GM12878 (cell line): ENCODE results near the gene PCDHGA1.

Experiments used
- CTCF ChIP-seq, 3 experiments: IDR thresholded peaks in 2 of 3; conservative IDR thresholded peaks in 1 of 3; 2 replicates each; pipeline ENCODE4 v1.5.1; 2011; ENCODE audit warnings: low read depth in 3 of 3, low read length in 3 of 3, mild to moderate bottlenecking in 3 of 3, control low read depth in 2 of 3, moderate library complexity in 2 of 3, inconsistent platforms in 1 of 3, mixed read lengths in 1 of 3; ENCODE audit not compliant: control insufficient read depth in 2 of 3, insufficient read depth in 1 of 3; ENCODE audit errors: extremely low read depth in 1 of 3
- HDGF ChIP-seq: fragments of 450-650 bp; IDR thresholded peaks from 2 replicates; pipeline ENCODE4 v1.6.1; 2016; ENCODE audit warnings: antibody characterized with exemption
- POLR2A ChIP-seq: IDR thresholded peaks from 2 replicates; pipeline ENCODE4 v1.6.1; 2011; ENCODE audit warnings: low read depth, mild to moderate bottlenecking, low read length
- TF ChIP-seq, protein P1 (sequence below): IDR thresholded peaks from 2 replicates; pipeline ENCODE4 v1.6.1; 2012; ENCODE audit warnings: mild to moderate bottlenecking, low read depth, low read length

DNA sequence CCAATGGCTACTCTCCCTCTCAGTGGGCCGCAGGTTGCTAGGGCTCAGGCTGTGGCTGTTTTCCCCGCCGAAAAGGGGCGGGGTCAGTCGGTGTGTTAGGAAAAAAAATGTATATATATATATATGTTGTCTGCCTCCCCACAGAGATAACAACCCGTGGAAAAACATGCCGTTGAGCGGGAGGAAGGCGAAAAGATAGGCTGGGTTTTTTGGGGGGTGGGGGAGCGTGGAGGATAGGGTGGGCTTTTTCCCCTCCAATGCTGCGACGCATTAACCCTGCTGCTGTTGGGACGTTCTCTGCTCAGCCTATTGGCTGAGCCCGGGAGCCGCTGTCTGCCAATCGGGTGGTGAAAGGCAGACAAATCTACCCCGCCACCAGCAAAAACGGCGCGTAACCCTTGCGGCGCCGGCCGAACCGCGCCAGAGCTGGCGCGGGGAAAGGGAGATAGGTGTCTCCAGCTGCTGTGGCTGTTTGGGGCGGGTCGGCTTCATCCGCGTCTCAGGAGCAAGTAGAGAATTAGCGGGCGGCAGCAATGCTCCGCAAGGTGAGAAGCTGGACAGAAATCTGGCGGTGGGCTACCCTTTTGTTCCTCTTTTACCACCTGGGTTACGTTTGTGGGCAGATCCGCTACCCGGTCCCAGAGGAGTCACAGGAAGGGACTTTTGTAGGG is 154.5 kb downstream of the PCDHGA1 start, which contains the start of gene PCDHGC4:
- TF ChIP-seq HDGF (no peak), CTCF (IDR thresholded peaks at IDR 0.05 in 2 of 3, conservative IDR thresholded peaks at IDR 0.05 in 1 of 3; ENCODE audit: control insufficient read depth in 2 of 3, extremely low read depth in 1 of 3, insufficient read depth in 1 of 3, low read depth in 3 of 3, low read length in 3 of 3) (no peak), POLR2A (no peak)
- TF ChIP-seq, protein P1, sequence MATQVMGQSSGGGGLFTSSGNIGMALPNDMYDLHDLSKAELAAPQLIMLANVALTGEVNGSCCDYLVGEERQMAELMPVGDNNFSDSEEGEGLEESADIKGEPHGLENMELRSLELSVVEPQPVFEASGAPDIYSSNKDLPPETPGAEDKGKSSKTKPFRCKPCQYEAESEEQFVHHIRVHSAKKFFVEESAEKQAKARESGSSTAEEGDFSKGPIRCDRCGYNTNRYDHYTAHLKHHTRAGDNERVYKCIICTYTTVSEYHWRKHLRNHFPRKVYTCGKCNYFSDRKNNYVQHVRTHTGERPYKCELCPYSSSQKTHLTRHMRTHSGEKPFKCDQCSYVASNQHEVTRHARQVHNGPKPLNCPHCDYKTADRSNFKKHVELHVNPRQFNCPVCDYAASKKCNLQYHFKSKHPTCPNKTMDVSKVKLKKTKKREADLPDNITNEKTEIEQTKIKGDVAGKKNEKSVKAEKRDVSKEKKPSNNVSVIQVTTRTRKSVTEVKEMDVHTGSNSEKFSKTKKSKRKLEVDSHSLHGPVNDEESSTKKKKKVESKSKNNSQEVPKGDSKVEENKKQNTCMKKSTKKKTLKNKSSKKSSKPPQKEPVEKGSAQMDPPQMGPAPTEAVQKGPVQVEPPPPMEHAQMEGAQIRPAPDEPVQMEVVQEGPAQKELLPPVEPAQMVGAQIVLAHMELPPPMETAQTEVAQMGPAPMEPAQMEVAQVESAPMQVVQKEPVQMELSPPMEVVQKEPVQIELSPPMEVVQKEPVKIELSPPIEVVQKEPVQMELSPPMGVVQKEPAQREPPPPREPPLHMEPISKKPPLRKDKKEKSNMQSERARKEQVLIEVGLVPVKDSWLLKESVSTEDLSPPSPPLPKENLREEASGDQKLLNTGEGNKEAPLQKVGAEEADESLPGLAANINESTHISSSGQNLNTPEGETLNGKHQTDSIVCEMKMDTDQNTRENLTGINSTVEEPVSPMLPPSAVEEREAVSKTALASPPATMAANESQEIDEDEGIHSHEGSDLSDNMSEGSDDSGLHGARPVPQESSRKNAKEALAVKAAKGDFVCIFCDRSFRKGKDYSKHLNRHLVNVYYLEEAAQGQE = no peak
